Fibroblast of the aortic adventitia (primary cell): Measurements from ENCODE around the gene SPPL2B. TPM values are rescaled to one million over a fixed set of nuclear protein-coding genes. Genes with fewer than 3 reads are reported as not detected.
"Not testable (repeated sequence)": the region's sequence is repeated elsewhere in the genome, so short reads cannot be mapped to it uniquely, and the experiment has no call there.

Experiments
- DNase-seq: peaks from one replicate; pipeline ENCODE4 v3.0.0-alpha.2; 2010; ENCODE audit warnings: low read depth
- H3K4me3 ChIP-seq: 2 replicates; pipeline ENCODE4 v1.5.1; 2011; ENCODE audit warnings: low read depth, mild to moderate bottlenecking, control low read depth, low read length, moderate library complexity
- total RNA-seq: library from RNA; depleted of rRNA; stranded (reverse); fragments of >200 nt; gene quantifications from 2 replicates; pipeline ENCODE4 v1.2.3, GENCODE V29; 2012; ENCODE audit warnings: low replicate concordance
- TF ChIP-seq, protein P1 (sequence below): IDR thresholded peaks from 2 replicates; pipeline ENCODE4 v1.5.1; 2011; ENCODE audit warnings: mild to moderate bottlenecking, low read length, control low read depth, inconsistent platforms; ENCODE audit not compliant: insufficient read depth

SPPL2B gene
- total RNA-seq, 1 donor: 24.6 TPM

GRCh38 chr19:2394054-2394441, 65.6 kb downstream of the SPPL2B start:
- TF ChIP-seq, protein P1, sequence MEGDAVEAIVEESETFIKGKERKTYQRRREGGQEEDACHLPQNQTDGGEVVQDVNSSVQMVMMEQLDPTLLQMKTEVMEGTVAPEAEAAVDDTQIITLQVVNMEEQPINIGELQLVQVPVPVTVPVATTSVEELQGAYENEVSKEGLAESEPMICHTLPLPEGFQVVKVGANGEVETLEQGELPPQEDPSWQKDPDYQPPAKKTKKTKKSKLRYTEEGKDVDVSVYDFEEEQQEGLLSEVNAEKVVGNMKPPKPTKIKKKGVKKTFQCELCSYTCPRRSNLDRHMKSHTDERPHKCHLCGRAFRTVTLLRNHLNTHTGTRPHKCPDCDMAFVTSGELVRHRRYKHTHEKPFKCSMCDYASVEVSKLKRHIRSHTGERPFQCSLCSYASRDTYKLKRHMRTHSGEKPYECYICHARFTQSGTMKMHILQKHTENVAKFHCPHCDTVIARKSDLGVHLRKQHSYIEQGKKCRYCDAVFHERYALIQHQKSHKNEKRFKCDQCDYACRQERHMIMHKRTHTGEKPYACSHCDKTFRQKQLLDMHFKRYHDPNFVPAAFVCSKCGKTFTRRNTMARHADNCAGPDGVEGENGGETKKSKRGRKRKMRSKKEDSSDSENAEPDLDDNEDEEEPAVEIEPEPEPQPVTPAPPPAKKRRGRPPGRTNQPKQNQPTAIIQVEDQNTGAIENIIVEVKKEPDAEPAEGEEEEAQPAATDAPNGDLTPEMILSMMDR: no peak
- DNase-seq: no peak
- H3K4me3 ChIP-seq: no peak overlapping the region

- TF ChIP-seq, protein P1: no peak
- DNase-seq: no peak
- no peak overlapping the region for H3K4me3 ChIP-seq
Measured at GRCh38 chr19:2394442-2395292, 66.2 kb downstream of the SPPL2B start.

DNA sequence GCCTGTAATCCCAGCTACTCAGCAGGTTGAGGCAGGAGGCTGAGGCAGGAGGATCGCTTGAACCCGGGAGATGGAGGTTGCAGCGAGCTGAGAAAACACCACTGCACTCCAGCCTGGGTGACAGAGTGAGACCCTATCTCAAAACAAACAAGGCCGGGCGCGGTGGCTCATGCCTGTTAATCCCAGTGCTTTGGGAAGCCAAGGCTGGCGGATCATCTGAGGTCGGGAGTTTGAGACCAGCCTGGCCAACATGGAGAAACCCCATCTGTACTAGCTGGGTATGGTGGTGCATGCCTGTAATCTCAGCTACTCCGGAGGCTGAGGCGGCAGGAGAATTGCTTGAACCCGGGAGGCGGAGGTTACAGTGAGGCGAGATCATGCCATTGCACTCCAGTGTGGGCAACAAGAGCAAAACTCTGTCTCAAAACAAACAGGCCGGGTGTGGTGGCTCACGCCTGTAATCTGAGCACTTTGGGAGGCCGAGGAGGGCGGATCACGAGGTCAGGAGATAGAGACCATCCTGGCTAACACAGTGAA, 66.9 kb downstream of the SPPL2B start:
- not testable (repeated sequence) for H3K4me3 ChIP-seq, DNase-seq

GRCh38 chr19:2397173-2397572, 68.7 kb downstream of the SPPL2B start:
- not testable (repeated sequence) for DNase-seq, H3K4me3 ChIP-seq

GRCh38 chr19:2398735-2399305, 70.3 kb downstream of the SPPL2B start:
- TF ChIP-seq, protein P1: no peak
- no peak for DNase-seq
- H3K4me3 ChIP-seq: no peak overlapping the region

DNA sequence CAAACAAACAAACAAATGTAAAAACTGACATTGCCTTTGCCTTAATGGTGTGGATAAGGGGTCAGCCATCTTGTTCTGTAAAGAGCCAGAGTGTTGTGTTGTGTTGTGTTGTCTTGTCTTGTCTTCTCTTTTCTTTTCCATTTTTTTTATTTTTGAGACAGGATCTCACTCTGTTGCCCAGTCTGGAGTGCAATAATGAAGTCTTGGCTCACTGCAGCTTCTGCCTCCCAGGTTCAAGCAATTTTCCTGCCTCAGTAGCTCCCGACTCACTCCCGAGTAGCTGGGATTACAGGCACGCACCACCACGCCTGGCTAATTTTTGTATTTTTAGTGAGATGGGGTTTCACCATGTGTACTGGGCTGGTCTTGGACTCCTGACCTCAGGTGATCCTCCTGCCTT, 71.1 kb downstream of the SPPL2B start:
- DNase-seq: no peak
- H3K4me3 ChIP-seq: no peak overlapping the region
- TF ChIP-seq, protein P1: no peak

Other genes starting within 250 kb of the SPPL2B start
- 7.4 and 40.4 TPM in 2 replicates for gene MOB3A, start 232.4 kb upstream of the SPPL2B start, total RNA-seq
- gene IZUMO4, start 231.8 kb upstream of the SPPL2B start, total RNA-seq: 0.16 and 1.4 TPM in 2 replicates
- gene AP3D1, start 177.1 kb upstream of the SPPL2B start, total RNA-seq: 82.7 and 102 TPM in 2 replicates
- 10.3 and 12.0 TPM in 2 replicates for gene DOT1L, start 164.8 kb upstream of the SPPL2B start, total RNA-seq
- gene PLEKHJ1, start 92.4 kb upstream of the SPPL2B start, total RNA-seq: 30.9 and 33.4 TPM in 2 replicates
- 11.9 and 29.6 TPM in 2 replicates for gene SF3A2, start 91.9 kb upstream of the SPPL2B start, total RNA-seq
- 0.81 and 1.8 TPM in 2 replicates for gene AMH, start 79.4 kb upstream of the SPPL2B start, total RNA-seq
- 0.27 and 0.74 TPM in 2 replicates for gene JSRP1, start 72.3 kb upstream of the SPPL2B start, total RNA-seq
- not detected in 2 replicates for gene PEAK3, start 46.5 kb upstream of the SPPL2B start, total RNA-seq
- gene LINGO3, start 20.5 kb upstream of the SPPL2B start, total RNA-seq: not detected in 2 replicates
- 108 and 130 TPM in 2 replicates for gene LSM7, start 98 bp upstream of the SPPL2B start, total RNA-seq
- not detected in 2 replicates for gene TMPRSS9, start 31.6 kb downstream of the SPPL2B start, total RNA-seq
- 26.9 and 33.1 TPM in 2 replicates for gene TIMM13, start 98.9 kb downstream of the SPPL2B start, total RNA-seq
- 16.7 and 68.1 TPM in 2 replicates for gene LMNB2, start 128.3 kb downstream of the SPPL2B start, total RNA-seq
- 14.3 and 14.8 TPM in 2 replicates for gene GADD45B, start 147.4 kb downstream of the SPPL2B start, total RNA-seq